H9 (cell line): ENCODE results near the gene ZNF221. TPM values are rescaled to one million over a fixed set of nuclear protein-coding genes. Genes with fewer than 3 reads are reported as not detected.

Source experiments
- DNase-seq: peaks from one replicate; pipeline ENCODE4 v3.0.0-alpha.2; 2017
- H2AFZ ChIP-seq: one replicate; pipeline ENCODE4 v1.6.1; 2013; ENCODE audit warnings: mild to moderate bottlenecking, low read length, control low read depth, moderate library complexity
- H2AK5ac ChIP-seq: 2 replicates; pipeline ENCODE4 v1.6.1; 2013; ENCODE audit warnings: low read length, control low read depth, mixed read lengths; ENCODE audit not compliant: insufficient read length
- H2BK120ac ChIP-seq: one replicate; pipeline ENCODE4 v1.6.1; 2013; ENCODE audit warnings: low read depth, mild to moderate bottlenecking, low read length, control low read depth, inconsistent platforms; ENCODE audit not compliant: poor library complexity, severe bottlenecking
- H2BK12ac ChIP-seq: 2 replicates; pipeline ENCODE4 v1.6.1; 2013; ENCODE audit warnings: low read length, control low read depth, mixed read lengths, low read depth; ENCODE audit not compliant: insufficient read length
- H2BK15ac ChIP-seq: 2 replicates; pipeline ENCODE4 v1.6.1; 2013; ENCODE audit warnings: low read depth, low read length, control low read depth
- H2BK20ac ChIP-seq: one replicate; pipeline ENCODE4 v1.6.1; 2013; ENCODE audit warnings: low read depth, mild to moderate bottlenecking, low read length, control low read depth, inconsistent platforms; ENCODE audit not compliant: poor library complexity, severe bottlenecking
- H2BK5ac ChIP-seq: 2 replicates; pipeline ENCODE4 v1.6.1; 2013; ENCODE audit warnings: low read length, control low read depth, mixed read lengths; ENCODE audit not compliant: insufficient read length
- H3K14ac ChIP-seq: 2 replicates; pipeline ENCODE4 v1.6.1; 2013; ENCODE audit warnings: low read length, control low read depth; ENCODE audit not compliant: insufficient read depth
- H3K18ac ChIP-seq: 2 replicates; pipeline ENCODE4 v1.6.1; 2013; ENCODE audit warnings: low read depth, mild to moderate bottlenecking, mixed read lengths, low read length, control low read depth; ENCODE audit not compliant: insufficient read length
- H3K23ac ChIP-seq: 2 replicates; pipeline ENCODE4 v1.6.1; 2013; ENCODE audit warnings: low read length, control low read depth, mixed read lengths, low read depth; ENCODE audit not compliant: insufficient read length
- H3K23me2 ChIP-seq: 2 replicates; pipeline ENCODE4 v1.6.1; 2013; ENCODE audit warnings: low read depth, mild to moderate bottlenecking, mixed read lengths, low read length, control low read depth; ENCODE audit not compliant: insufficient read length, poor library complexity, severe bottlenecking
- H3K27ac ChIP-seq: 2 replicates; pipeline ENCODE4 v1.5.1; 2013; ENCODE audit warnings: low read length, control low read depth, mixed read lengths, low read depth; ENCODE audit not compliant: insufficient read length
- H3K27me3 ChIP-seq: 2 replicates; pipeline ENCODE4 v1.6.1; 2013; ENCODE audit warnings: low read length, control low read depth, inconsistent platforms; ENCODE audit not compliant: insufficient read depth
- H3K4ac ChIP-seq: 2 replicates; pipeline ENCODE4 v1.6.1; 2013; ENCODE audit warnings: low read depth, mild to moderate bottlenecking, control low read depth, inconsistent platforms, low read length, moderate library complexity
- H3K4me1 ChIP-seq: 2 replicates; pipeline ENCODE4 v1.6.1; 2013; ENCODE audit warnings: low read length, control low read depth, inconsistent platforms; ENCODE audit not compliant: insufficient read depth
- H3K4me2 ChIP-seq: 2 replicates; pipeline ENCODE4 v1.6.1; 2013; ENCODE audit warnings: low read length, control low read depth, mixed read lengths; ENCODE audit not compliant: insufficient read length, insufficient read depth
- H3K56ac ChIP-seq: 2 replicates; pipeline ENCODE4 v1.6.1; 2013; ENCODE audit warnings: low read depth, mild to moderate bottlenecking, mixed read lengths, low read length, control low read depth; ENCODE audit not compliant: insufficient read length
- H3K79me1 ChIP-seq: 2 replicates; pipeline ENCODE4 v1.6.1; 2013; ENCODE audit warnings: low read depth, mild to moderate bottlenecking, moderate library complexity, low read length, control low read depth, inconsistent platforms; ENCODE audit not compliant: insufficient read depth, poor library complexity, severe bottlenecking
- H3K79me2 ChIP-seq: 2 replicates; pipeline ENCODE4 v1.6.1; 2013; ENCODE audit warnings: low read length, control low read depth, inconsistent platforms; ENCODE audit not compliant: insufficient read depth
- H3K9ac ChIP-seq: 2 replicates; pipeline ENCODE4 v1.6.1; 2013; ENCODE audit warnings: low read length, control low read depth, mixed read lengths; ENCODE audit not compliant: insufficient read length; ENCODE audit errors: extremely low read depth
- H3K9me3 ChIP-seq: one replicate; pipeline ENCODE4 v1.6.1; 2013; ENCODE audit warnings: low read depth, low read length, inconsistent platforms; ENCODE audit not compliant: control insufficient read depth
- H3T11ph ChIP-seq: one replicate; pipeline ENCODE4 v1.6.1; 2013; ENCODE audit warnings: mild to moderate bottlenecking, low read length, control low read depth, inconsistent platforms
- H4K20me1 ChIP-seq: one replicate; pipeline ENCODE4 v1.6.1; 2013; ENCODE audit not compliant: control insufficient read depth, insufficient read length, insufficient read depth
- H4K5ac ChIP-seq: 2 replicates; pipeline ENCODE4 v1.6.1; 2013; ENCODE audit warnings: low read depth, mild to moderate bottlenecking, mixed read lengths, low read length, control low read depth; ENCODE audit not compliant: insufficient read length
- H4K8ac ChIP-seq: replicated peaks from 2 replicates; pipeline ENCODE4 v1.6.1; 2013; ENCODE audit warnings: low read length, control low read depth, mixed read lengths, low read depth; ENCODE audit not compliant: insufficient read length
- H4K91ac ChIP-seq: 2 replicates; pipeline ENCODE4 v1.6.1; 2013; ENCODE audit warnings: low read depth, mild to moderate bottlenecking, moderate library complexity, mixed read lengths, low read length, control low read depth; ENCODE audit not compliant: insufficient read length
- H3K27ac Mint-ChIP-seq, 3 experiments: 2 replicates in 2 of 3; 3 replicates in 1 of 3; pipeline ENCODE4 v1.8.0; 2020 to 2021; ENCODE audit warnings: mixed read lengths in 3 of 3, mild to moderate bottlenecking in 1 of 3, moderate library complexity in 1 of 3
- H3K27me3 Mint-ChIP-seq: 2 replicates; pipeline ENCODE4 v1.8.0; 2021; ENCODE audit warnings: low read depth, mild to moderate bottlenecking, moderate library complexity, mixed read lengths
- H3K36me3 Mint-ChIP-seq, 3 experiments: 2 replicates in 2 of 3; 3 replicates in 1 of 3; pipeline ENCODE4 v1.8.0; 2020 to 2021; ENCODE audit warnings: low read depth in 3 of 3, mixed read lengths in 3 of 3; ENCODE audit not compliant: insufficient read depth in 1 of 3
- H3K4me1 Mint-ChIP-seq, 2 experiments: 2 replicates each; pipeline ENCODE4 v1.8.0; 2020; ENCODE audit warnings: mixed read lengths in 2 of 2
- H3K4me3 Mint-ChIP-seq, 2 experiments: 2 replicates in 1 of 2; 3 replicates in 1 of 2; pipeline ENCODE4 v1.8.0; 2020 to 2021; ENCODE audit warnings: mild to moderate bottlenecking in 2 of 2, mixed read lengths in 2 of 2, moderate library complexity in 1 of 2
- H3K9me3 Mint-ChIP-seq, 2 experiments: 2 replicates in 1 of 2; 3 replicates in 1 of 2; pipeline ENCODE4 v1.8.0; 2020; ENCODE audit warnings: mild to moderate bottlenecking in 2 of 2, mixed read lengths in 2 of 2, moderate library complexity in 1 of 2
- CTCF ChIP-seq: fragments of 200-600 bp; sonication (generic); conservative IDR thresholded peaks from 3 replicates; pipeline ENCODE4 v1.8.0; 2021; ENCODE audit warnings: antibody characterized with exemption, mild to moderate bottlenecking
- WGBS: extraction: QIAGEN DNeasy Blood & Tissue Kit; methylation state at CpG from one replicate; pipeline ENCODE4 v1.1.7; 2013; ENCODE audit warnings: missing lambda C conversion rate, low lambda C conversion rate, mixed read lengths; ENCODE audit not compliant: insufficient read length; ENCODE audit errors: extremely low coverage; 5-methylcytosine and 5-hydroxymethylcytosine counted together
- total RNA-seq: library from RNA; stranded (reverse); gene quantifications from 2 replicates; pipeline ENCODE4 v1.2.1, GENCODE V29; 2021

ZNF221 gene
- total RNA-seq, 1 experiment from 2014 or later: 8.0 TPM

GRCh38 chr19:43984687-43985000 is 33.6 kb downstream of the ZNF221 start:
- no peaks in the 10 kb centered on the region; a peak in 1 of 4 replicates for H3K4me1 Mint-ChIP-seq
- H2BK120ac ChIP-seq: no peak overlapping the region

More at GRCh38 chr19:43984687-43985000, 33.6 kb downstream of the ZNF221 start:
- Histone ChIP-seq H2BK15ac (no peak overlapping the region), H3K14ac (no peak overlapping the region), H3K56ac (no peak overlapping the region), H3K79me1 (peaks cover 3% of the 10 kb centered on the region), H2BK20ac (no peak overlapping the region), H3K4me2 (peak overlapping the region; percentile 94), H3T11ph (no peak overlapping the region), H2BK5ac (no peak overlapping the region), H3K23me2 (peaks cover 6% of the 10 kb centered on the region), H2AK5ac (no peak overlapping the region), H3K23ac (no peak overlapping the region), H3K79me2 (no peaks in the 10 kb centered on the region; the same call in 1 of the 2 replicates), H2BK12ac (no peak overlapping the region), H3K27me3 (no peaks in the 10 kb centered on the region), H3K4ac (no peak overlapping the region), H3K18ac (no peak overlapping the region), H4K8ac (no peak overlapping the region), H4K20me1 (no peaks in the 10 kb centered on the region), H4K5ac (no peak overlapping the region), H4K91ac (no peak overlapping the region), H2AFZ (peak overlapping the region; percentile 46), H3K9me3 (no peaks in the 10 kb centered on the region), H3K9ac (peak overlapping the region; percentile 47), H3K4me1 (no peaks in the 10 kb centered on the region), H3K27ac (no peak overlapping the region)
- WGBS: no CpG with 5 or more reads among the region's 14 CpGs
- no peak for DNase-seq
- Mint-ChIP-seq H3K27me3 (no peaks in the 10 kb centered on the region), H3K4me3 (peak overlapping the region; percentile 97 to 98), H3K27ac (no peak overlapping the region), H3K9me3 (peaks cover 12 to 43% of the 10 kb centered on the region in 2 experiments), H3K36me3 (peaks cover 10 to 12% (median 12%) of the 10 kb centered on the region in 3 experiments)
- no peak for TF ChIP-seq CTCF
